Liver (tissue), 9 donors: ENCODE results near the gene ZFP57. TPM values are rescaled to one million over a fixed set of nuclear protein-coding genes. Genes with fewer than 3 reads are reported as not detected.

ENCODE experiments used
- DNase-seq: peaks from one replicate; pipeline ENCODE4 v3.0.0-alpha.2; 2017; ENCODE audit warnings: low spot score
- H3K27ac ChIP-seq, 2 donors: one replicate each; pipeline ENCODE4 v1.7.0; 2013; ENCODE audit warnings: inconsistent platforms in 2 of 2, low read length in 2 of 2, control low read depth in 1 of 2, low read depth in 1 of 2, mild to moderate bottlenecking in 1 of 2
- H3K27me3 ChIP-seq, 4 donors: one replicate each; pipeline versions ENCODE4 v1.6.1 to v1.7.0; 2013; ENCODE audit warnings: low read length in 3 of 4, inconsistent platforms in 1 of 4, mild to moderate bottlenecking in 1 of 4, moderate library complexity in 1 of 4; ENCODE audit not compliant: control insufficient read depth in 4 of 4, insufficient read depth in 4 of 4
- H3K36me3 ChIP-seq, 4 donors: one replicate each; pipeline versions ENCODE4 v1.6.1 to v1.7.0; 2013; ENCODE audit warnings: low read length in 3 of 4, mild to moderate bottlenecking in 3 of 4, low read depth in 1 of 4, moderate library complexity in 1 of 4; ENCODE audit not compliant: control insufficient read depth in 4 of 4, insufficient read depth in 3 of 4
- H3K4me1 ChIP-seq, 4 donors: one replicate each; pipeline versions ENCODE4 v1.6.1 to v1.7.0; 2013; ENCODE audit warnings: low read length in 3 of 4, mild to moderate bottlenecking in 3 of 4, moderate library complexity in 1 of 4; ENCODE audit not compliant: control insufficient read depth in 4 of 4, insufficient read depth in 4 of 4
- H3K4me3 ChIP-seq, 3 donors: one replicate each; pipeline versions ENCODE4 v1.6.1 to v1.7.0; 2013; ENCODE audit warnings: low read length in 3 of 3, control low read depth in 1 of 3, low read depth in 1 of 3, mild to moderate bottlenecking in 1 of 3
- H3K9ac ChIP-seq, 2 donors: one replicate each; pipeline ENCODE4 v1.7.0; 2013; ENCODE audit warnings: low read length in 2 of 2, mild to moderate bottlenecking in 2 of 2, moderate library complexity in 2 of 2, control low read depth in 1 of 2, low read depth in 1 of 2
- H3K9me3 ChIP-seq, 4 donors: one replicate each; pipeline versions ENCODE4 v1.6.1 to v1.7.0; 2013; ENCODE audit warnings: low read length in 3 of 4; ENCODE audit not compliant: control insufficient read depth in 4 of 4
- EGR1 ChIP-seq, 2 donors: IDR thresholded peaks; 2 replicates each; pipeline ENCODE4 v1.6.1; 2016 to 2018; ENCODE audit warnings: antibody characterized with exemption in 2 of 2, low read depth in 2 of 2
- FOXA1 ChIP-seq: IDR thresholded peaks from 2 replicates; pipeline ENCODE4 v1.6.1; 2016; ENCODE audit warnings: antibody characterized with exemption
- FOXA2 ChIP-seq: IDR thresholded peaks from 2 replicates; pipeline ENCODE4 v1.6.1; 2016; ENCODE audit warnings: antibody characterized with exemption
- GABPA ChIP-seq, 2 donors: IDR thresholded peaks in 1 of 2; conservative IDR thresholded peaks in 1 of 2; 2 replicates each; pipeline ENCODE4 v1.6.1; 2016; ENCODE audit warnings: antibody characterized with exemption in 2 of 2, mild to moderate bottlenecking in 1 of 2, moderate library complexity in 1 of 2
- HNF4A ChIP-seq, 2 donors: conservative IDR thresholded peaks; 2 replicates each; pipeline ENCODE4 v1.6.1; 2016; ENCODE audit warnings: antibody characterized with exemption in 2 of 2, mild to moderate bottlenecking in 2 of 2
- HNF4G ChIP-seq: IDR thresholded peaks from 2 replicates; pipeline ENCODE4 v1.6.1; 2016; ENCODE audit warnings: antibody characterized with exemption
- JUND ChIP-seq, 2 donors: IDR thresholded peaks; 2 replicates each; pipeline ENCODE4 v1.6.1; 2016; ENCODE audit warnings: antibody characterized with exemption in 2 of 2
- NR2F2 ChIP-seq: IDR thresholded peaks from 2 replicates; pipeline ENCODE4 v1.6.1; 2016; ENCODE audit warnings: antibody characterized with exemption
- RAD21 ChIP-seq, 2 donors: IDR thresholded peaks; 2 replicates each; pipeline ENCODE4 v1.6.1; 2016; ENCODE audit warnings: antibody characterized with exemption in 2 of 2, mild to moderate bottlenecking in 2 of 2
- RXRA ChIP-seq, 2 donors: IDR thresholded peaks; 2 replicates each; pipeline ENCODE4 v1.6.1; 2017 to 2018; ENCODE audit warnings: antibody characterized with exemption in 2 of 2, mild to moderate bottlenecking in 1 of 2
- SP1 ChIP-seq: IDR thresholded peaks from 2 replicates; pipeline ENCODE4 v1.6.1; 2018; ENCODE audit warnings: antibody characterized with exemption, mild to moderate bottlenecking
- TAF1 ChIP-seq: conservative IDR thresholded peaks from 2 replicates; pipeline ENCODE4 v1.6.1; 2016; ENCODE audit warnings: antibody characterized with exemption, mild to moderate bottlenecking
- WGBS: extraction: QIAGEN DNeasy Blood & Tissue Kit; methylation state at CpG from one replicate; pipeline ENCODE4 v1.1.7; 2013; 5-methylcytosine and 5-hydroxymethylcytosine counted together
- polyA plus RNA-seq, 2 donors: library from polyadenylated mRNA; stranded (reverse) in 1 of 2; unstranded in 1 of 2; fragments of 200-250 nt in 1 of 2; fragments of >200 nt in 1 of 2; fragmentation: Nextera tagmentation in 1 of 2; extraction: Ambion mirVana in 1 of 2; gene quantifications; one replicate each; pipeline versions ENCODE4 v1.2.1 to v1.2.3, GENCODE V29; 2013 to 2015
- total RNA-seq, 2 donors: library from RNA; depleted of rRNA; stranded (reverse); fragments of >200 nt; gene quantifications; one replicate each; pipeline ENCODE4 v1.2.3, GENCODE V29; 2014
- TF ChIP-seq, protein P1 (sequence below): IDR thresholded peaks from 2 replicates; pipeline ENCODE4 v1.6.1; 2016; ENCODE audit warnings: antibody characterized with exemption
- TF ChIP-seq, protein P2 (sequence below): fragments of 150-350 bp; IDR thresholded peaks from 2 replicates; pipeline ENCODE4 v1.5.1; 2017; ENCODE audit warnings: improper control_type of control experiment, low read depth, low read length; ENCODE audit not compliant: missing input control
- TF ChIP-seq, protein P3 (sequence below): IDR thresholded peaks from 2 replicates; pipeline ENCODE4 v1.6.1; 2016; ENCODE audit warnings: antibody characterized with exemption, mild to moderate bottlenecking
- TF ChIP-seq, protein P4 (sequence below): IDR thresholded peaks from 2 replicates; pipeline ENCODE4 v1.6.1; 2016; ENCODE audit warnings: antibody characterized with exemption
- donor health status: healthy.
- donor health status: healthy.
- donor health status: healthy.
- donor health status: healthy.
- donor health status: healthy.

ZFP57 gene
- total and polyA plus RNA-seq, 4 donors: not detected

GRCh38 chr6:29730575-29731126 is 49.7 kb upstream of the ZFP57 start:
- WGBS: 57% methylated on average over 7 of the region's 7 CpGs
- TF ChIP-seq, protein P1, sequence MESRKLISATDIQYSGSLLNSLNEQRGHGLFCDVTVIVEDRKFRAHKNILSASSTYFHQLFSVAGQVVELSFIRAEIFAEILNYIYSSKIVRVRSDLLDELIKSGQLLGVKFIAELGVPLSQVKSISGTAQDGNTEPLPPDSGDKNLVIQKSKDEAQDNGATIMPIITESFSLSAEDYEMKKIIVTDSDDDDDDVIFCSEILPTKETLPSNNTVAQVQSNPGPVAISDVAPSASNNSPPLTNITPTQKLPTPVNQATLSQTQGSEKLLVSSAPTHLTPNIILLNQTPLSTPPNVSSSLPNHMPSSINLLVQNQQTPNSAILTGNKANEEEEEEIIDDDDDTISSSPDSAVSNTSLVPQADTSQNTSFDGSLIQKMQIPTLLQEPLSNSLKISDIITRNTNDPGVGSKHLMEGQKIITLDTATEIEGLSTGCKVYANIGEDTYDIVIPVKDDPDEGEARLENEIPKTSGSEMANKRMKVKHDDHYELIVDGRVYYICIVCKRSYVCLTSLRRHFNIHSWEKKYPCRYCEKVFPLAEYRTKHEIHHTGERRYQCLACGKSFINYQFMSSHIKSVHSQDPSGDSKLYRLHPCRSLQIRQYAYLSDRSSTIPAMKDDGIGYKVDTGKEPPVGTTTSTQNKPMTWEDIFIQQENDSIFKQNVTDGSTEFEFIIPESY: no peak
- no peak for TF ChIP-seq GABPA (IDR thresholded peaks at IDR 0.05 in 1 of 2, conservative IDR thresholded peaks at IDR 0.05 in 1 of 2)
- no peak for TF ChIP-seq JUND (IDR thresholded peaks at IDR 0.05)
- TF ChIP-seq TAF1: no peak
- no peak for TF ChIP-seq FOXA2
- no peak for TF ChIP-seq RXRA (IDR thresholded peaks at IDR 0.05)
- TF ChIP-seq, protein P2, sequence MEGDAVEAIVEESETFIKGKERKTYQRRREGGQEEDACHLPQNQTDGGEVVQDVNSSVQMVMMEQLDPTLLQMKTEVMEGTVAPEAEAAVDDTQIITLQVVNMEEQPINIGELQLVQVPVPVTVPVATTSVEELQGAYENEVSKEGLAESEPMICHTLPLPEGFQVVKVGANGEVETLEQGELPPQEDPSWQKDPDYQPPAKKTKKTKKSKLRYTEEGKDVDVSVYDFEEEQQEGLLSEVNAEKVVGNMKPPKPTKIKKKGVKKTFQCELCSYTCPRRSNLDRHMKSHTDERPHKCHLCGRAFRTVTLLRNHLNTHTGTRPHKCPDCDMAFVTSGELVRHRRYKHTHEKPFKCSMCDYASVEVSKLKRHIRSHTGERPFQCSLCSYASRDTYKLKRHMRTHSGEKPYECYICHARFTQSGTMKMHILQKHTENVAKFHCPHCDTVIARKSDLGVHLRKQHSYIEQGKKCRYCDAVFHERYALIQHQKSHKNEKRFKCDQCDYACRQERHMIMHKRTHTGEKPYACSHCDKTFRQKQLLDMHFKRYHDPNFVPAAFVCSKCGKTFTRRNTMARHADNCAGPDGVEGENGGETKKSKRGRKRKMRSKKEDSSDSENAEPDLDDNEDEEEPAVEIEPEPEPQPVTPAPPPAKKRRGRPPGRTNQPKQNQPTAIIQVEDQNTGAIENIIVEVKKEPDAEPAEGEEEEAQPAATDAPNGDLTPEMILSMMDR: no peak
- TF ChIP-seq EGR1 (IDR thresholded peaks at IDR 0.05; ENCODE audit: low read depth in 2 of 2): no peak
- TF ChIP-seq SP1: no peak
- TF ChIP-seq FOXA1: no peak
- no peak for TF ChIP-seq HNF4G
- TF ChIP-seq, protein P3, sequence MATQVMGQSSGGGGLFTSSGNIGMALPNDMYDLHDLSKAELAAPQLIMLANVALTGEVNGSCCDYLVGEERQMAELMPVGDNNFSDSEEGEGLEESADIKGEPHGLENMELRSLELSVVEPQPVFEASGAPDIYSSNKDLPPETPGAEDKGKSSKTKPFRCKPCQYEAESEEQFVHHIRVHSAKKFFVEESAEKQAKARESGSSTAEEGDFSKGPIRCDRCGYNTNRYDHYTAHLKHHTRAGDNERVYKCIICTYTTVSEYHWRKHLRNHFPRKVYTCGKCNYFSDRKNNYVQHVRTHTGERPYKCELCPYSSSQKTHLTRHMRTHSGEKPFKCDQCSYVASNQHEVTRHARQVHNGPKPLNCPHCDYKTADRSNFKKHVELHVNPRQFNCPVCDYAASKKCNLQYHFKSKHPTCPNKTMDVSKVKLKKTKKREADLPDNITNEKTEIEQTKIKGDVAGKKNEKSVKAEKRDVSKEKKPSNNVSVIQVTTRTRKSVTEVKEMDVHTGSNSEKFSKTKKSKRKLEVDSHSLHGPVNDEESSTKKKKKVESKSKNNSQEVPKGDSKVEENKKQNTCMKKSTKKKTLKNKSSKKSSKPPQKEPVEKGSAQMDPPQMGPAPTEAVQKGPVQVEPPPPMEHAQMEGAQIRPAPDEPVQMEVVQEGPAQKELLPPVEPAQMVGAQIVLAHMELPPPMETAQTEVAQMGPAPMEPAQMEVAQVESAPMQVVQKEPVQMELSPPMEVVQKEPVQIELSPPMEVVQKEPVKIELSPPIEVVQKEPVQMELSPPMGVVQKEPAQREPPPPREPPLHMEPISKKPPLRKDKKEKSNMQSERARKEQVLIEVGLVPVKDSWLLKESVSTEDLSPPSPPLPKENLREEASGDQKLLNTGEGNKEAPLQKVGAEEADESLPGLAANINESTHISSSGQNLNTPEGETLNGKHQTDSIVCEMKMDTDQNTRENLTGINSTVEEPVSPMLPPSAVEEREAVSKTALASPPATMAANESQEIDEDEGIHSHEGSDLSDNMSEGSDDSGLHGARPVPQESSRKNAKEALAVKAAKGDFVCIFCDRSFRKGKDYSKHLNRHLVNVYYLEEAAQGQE: no peak
- no peak for TF ChIP-seq NR2F2
- TF ChIP-seq RAD21 (IDR thresholded peaks at IDR 0.05): no peak
- TF ChIP-seq, protein P4, sequence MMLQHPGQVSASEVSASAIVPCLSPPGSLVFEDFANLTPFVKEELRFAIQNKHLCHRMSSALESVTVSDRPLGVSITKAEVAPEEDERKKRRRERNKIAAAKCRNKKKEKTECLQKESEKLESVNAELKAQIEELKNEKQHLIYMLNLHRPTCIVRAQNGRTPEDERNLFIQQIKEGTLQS: no peak
- TF ChIP-seq HNF4A (conservative IDR thresholded peaks at IDR 0.05): no peak
- Histone ChIP-seq H3K27me3 (no peaks in the 10 kb centered on the region), H3K4me1 (peaks cover 0 to 3% (median 2%) of the 10 kb centered on the region in 4 donors), H3K9me3 (no peaks in the 10 kb centered on the region), H3K27ac (no peak overlapping the region), H3K36me3 (peaks cover 0 to 18% (median 8%) of the 10 kb centered on the region in 4 donors), H3K9ac (no peak overlapping the region), H3K4me3 (no peak overlapping the region)
- no peak for DNase-seq
